ENCODE results near the gene NAA60.

GRCh38 chr16:3476409-3476808 lies 32.9 kb downstream of the NAA60 start:
- TF ChIP-seq POLR2A (IDR thresholded peaks at IDR 0.05; ENCODE audit: low read length) (no peak), GATA1 (IDR thresholded peaks at IDR 0.05; ENCODE audit: low read depth, low read length) (no peak)
